H1 (cell line): Measurements from ENCODE around the gene RBM19. TPM values are rescaled to one million over a fixed set of nuclear protein-coding genes. Genes with fewer than 3 reads are reported as not detected.

ENCODE experiments used
- ASH2L ChIP-seq: fragments of 200-600, 300-600 bp; sonication (generic); IDR thresholded peaks from one replicate; pipeline ENCODE4 v1.7.1; 2017; ENCODE audit warnings: low read length
- ATF2 ChIP-seq: IDR thresholded peaks from 2 replicates; pipeline ENCODE4 v1.6.1; 2012; ENCODE audit warnings: low read length, inconsistent platforms
- RNF2 ChIP-seq: fragments of 200-900, 300-1000 bp; sonication (generic); IDR thresholded peaks from 2 replicates; pipeline ENCODE4 v1.7.1; 2016; ENCODE audit warnings: borderline replicate concordance, low read depth, mild to moderate bottlenecking, antibody characterized with exemption, low read length; ENCODE audit not compliant: poor library complexity, severe bottlenecking; ENCODE audit errors: missing control alignments
- SAP30 ChIP-seq: fragments of 300-600 bp; sonication (generic); IDR thresholded peaks from 2 replicates; pipeline ENCODE4 v1.7.1; 2012; ENCODE audit warnings: low read length, moderate library complexity, mild to moderate bottlenecking, inconsistent platforms; ENCODE audit not compliant: insufficient read depth, insufficient replicate concordance
- polyA plus RNA-seq, 7 experiments: library from polyadenylated mRNA; depleted of rRNA in 3 of 7; stranded (reverse) in 5 of 7; unstranded in 2 of 7; fragments of >200 nt in 5 of 7; fragments of 200-250 nt in 2 of 7; gene quantifications; 1 replicate in 5 of 7; 2 replicates in 1 of 7; 4 replicates in 1 of 7; pipeline versions ENCODE4 v1.2.1 to v1.2.3, GENCODE V29; 2011 to 2013; ENCODE audit warnings: missing spikeins in 2 of 7, mixed read lengths in 2 of 7
- total RNA-seq: library from RNA; stranded (reverse); fragmentation: NEBNext Ultra II Directional; extraction: Animal tissue kit (Norgen Biotek cat#: 25700); gene quantifications from 2 replicates; pipeline ENCODE4 v1.2.1, GENCODE V29; 2021

RBM19 gene
- total and polyA plus RNA-seq, 2 of the 8 experiments (the other 6 are each of a cell fraction or from before 2014, with no cell fraction given): 23.4 to 61.9 TPM

- TF ChIP-seq ATF2 (no peak), RNF2 (no peak), SAP30 (no peak), ASH2L (no peak)
- TF ChIP-seq, all 59 proteins: peak for 2
Measured at GRCh38 chr12:113889076-113889475, 77.0 kb downstream of the RBM19 start (continued).
